WTC11 (cell line): Measurements from ENCODE around the gene PAK1. TPM values are rescaled to one million over a fixed set of nuclear protein-coding genes. Genes with fewer than 3 reads are reported as not detected.

Experiments
- ATAC-seq: fragments of 200-7000 bp; cut with Tn5 transposase; 2 replicates; pipeline ENCODE4 v1.10.0; 2021; ENCODE audit warnings: mild to moderate bottlenecking, moderate library complexity
- CTCF ChIA-PET: fragments of 300-600 bp; sonication (Branson Sonifier 250); formaldehyde crosslinking; loops from one replicate; lab custom pipeline; 2021; ENCODE audit warnings: antibody characterized with exemption; lab: Charles Lee
- POLR2A ChIA-PET: fragments of 350-600 bp; sonication (Branson Sonifier 250); formaldehyde crosslinking; loops from one replicate; lab custom pipeline; 2021; ENCODE audit warnings: antibody characterized with exemption; lab: Charles Lee
- DNase-seq: peaks from one replicate; pipeline ENCODE4 v3.0.0; 2021; ENCODE audit warnings: low spot score
- H3K27ac Mint-ChIP-seq: 2 replicates; pipeline ENCODE4 v1.8.0; 2021; ENCODE audit warnings: mixed read lengths
- H3K27me3 Mint-ChIP-seq: 2 replicates; pipeline ENCODE4 v1.8.0; 2021; ENCODE audit warnings: low read depth, mild to moderate bottlenecking, moderate library complexity, mixed read lengths
- H3K36me3 Mint-ChIP-seq: 2 replicates; pipeline ENCODE4 v1.8.0; 2021; ENCODE audit warnings: mixed read lengths
- H3K4me1 Mint-ChIP-seq: 2 replicates; pipeline ENCODE4 v1.8.0; 2022; ENCODE audit warnings: mixed read lengths
- H3K4me3 Mint-ChIP-seq: 2 replicates; pipeline ENCODE4 v1.8.0; 2021; ENCODE audit warnings: mild to moderate bottlenecking, moderate library complexity, mixed read lengths
- H3K9me3 Mint-ChIP-seq: 2 replicates; pipeline ENCODE4 v1.8.0; 2021; ENCODE audit warnings: mixed read lengths
- CREM ChIP-seq: sonication (generic); formaldehyde crosslinking; IDR thresholded peaks from 2 replicates; pipeline ENCODE4 v1.8.1; 2022; ENCODE audit warnings: mild to moderate bottlenecking, missing genetic modification reagents, moderate library complexity
- EMX1 ChIP-seq: fragments of 250-450 bp; sonication (Bioruptor Pico); IDR thresholded peaks from 2 replicates; pipeline ENCODE4 v1.8.0; 2021; ENCODE audit warnings: mild to moderate bottlenecking
- FOXP1 ChIP-seq: sonication (generic); formaldehyde crosslinking; IDR thresholded peaks from 2 replicates; pipeline ENCODE4 v1.8.0; 2022; ENCODE audit warnings: missing genetic modification reagents, mild to moderate bottlenecking, moderate library complexity, borderline replicate concordance
- GTF2I ChIP-seq: fragments of 250-450 bp; sonication (Bioruptor Pico); conservative IDR thresholded peaks from 2 replicates; pipeline ENCODE4 v1.4.0; 2021; ENCODE audit warnings: mild to moderate bottlenecking
- JUN ChIP-seq: sonication (generic); formaldehyde crosslinking; IDR thresholded peaks from 2 replicates; pipeline ENCODE4 v1.8.0; 2023; ENCODE audit warnings: mild to moderate bottlenecking, missing genetic modification reagents
- MLX ChIP-seq: sonication (generic); formaldehyde crosslinking; IDR thresholded peaks from 2 replicates; pipeline ENCODE4 v1.8.1; 2023; ENCODE audit warnings: mild to moderate bottlenecking, missing genetic modification reagents, moderate library complexity
- NFATC4 ChIP-seq: fragments of 250-450 bp; sonication (Bioruptor Pico); IDR thresholded peaks from 2 replicates; pipeline ENCODE4 v1.9.0; 2021; ENCODE audit warnings: mild to moderate bottlenecking
- NFYB ChIP-seq: sonication (generic); formaldehyde crosslinking; conservative IDR thresholded peaks from 2 replicates; pipeline ENCODE4 v1.8.0; 2022; ENCODE audit warnings: low read depth, missing genetic modification reagents
- NR1H2 ChIP-seq: sonication (generic); formaldehyde crosslinking; IDR thresholded peaks from 2 replicates; pipeline ENCODE4 v1.9.0; 2021; ENCODE audit warnings: mild to moderate bottlenecking, moderate library complexity, missing genetic modification reagents
- NR3C1 ChIP-seq: sonication (generic); formaldehyde crosslinking; conservative IDR thresholded peaks from 2 replicates; pipeline ENCODE4 v1.8.1; 2023; ENCODE audit warnings: low read depth, mild to moderate bottlenecking, missing genetic modification reagents
- PRRX2 ChIP-seq: fragments of 250-450 bp; sonication (Bioruptor Pico); IDR thresholded peaks from 2 replicates; pipeline ENCODE4 v1.8.0; 2021; ENCODE audit warnings: mild to moderate bottlenecking
- RORB ChIP-seq: fragments of 250-450 bp; sonication (Bioruptor Pico); IDR thresholded peaks from 2 replicates; pipeline ENCODE4 v1.9.0; 2021; ENCODE audit warnings: mild to moderate bottlenecking
- TCF7 ChIP-seq: sonication (generic); formaldehyde crosslinking; IDR thresholded peaks from 2 replicates; pipeline ENCODE4 v1.8.0; 2022; ENCODE audit warnings: mild to moderate bottlenecking, low read depth, missing genetic modification reagents, moderate library complexity
- TEAD4 ChIP-seq: sonication (generic); formaldehyde crosslinking; IDR thresholded peaks from 2 replicates; pipeline ENCODE4 v1.8.0; 2022; ENCODE audit warnings: mild to moderate bottlenecking, missing genetic modification reagents
- ZBTB21 ChIP-seq: sonication (generic); formaldehyde crosslinking; IDR thresholded peaks from 2 replicates; pipeline ENCODE4 v1.8.1; 2023; ENCODE audit warnings: mild to moderate bottlenecking, missing genetic modification reagents, borderline replicate concordance
- ZBTB43 ChIP-seq: sonication (generic); formaldehyde crosslinking; IDR thresholded peaks from 2 replicates; pipeline ENCODE4 v1.8.1; 2023; ENCODE audit warnings: mild to moderate bottlenecking, missing genetic modification reagents
- ZNF121 ChIP-seq: sonication (generic); formaldehyde crosslinking; IDR thresholded peaks from 2 replicates; pipeline ENCODE4 v1.8.0; 2023; ENCODE audit warnings: missing genetic modification reagents
- ZNF138 ChIP-seq: sonication (generic); formaldehyde crosslinking; conservative IDR thresholded peaks from 2 replicates; pipeline ENCODE4 v1.8.1; 2022; ENCODE audit warnings: mild to moderate bottlenecking, moderate library complexity, missing genetic modification reagents
- ZNF671 ChIP-seq: fragments of 250-450 bp; sonication (Bioruptor Pico); IDR thresholded peaks from 2 replicates; pipeline ENCODE4 v1.8.0; 2021; ENCODE audit warnings: mild to moderate bottlenecking
- total RNA-seq: library from RNA; stranded (reverse); gene quantifications from 3 replicates; pipeline ENCODE4 v1.2.3, GENCODE V29; 2021
- TF ChIP-seq, protein P1 (sequence below): fragments of 250-450 bp; sonication (Bioruptor Pico); IDR thresholded peaks from 2 replicates; pipeline ENCODE4 v1.9.0; 2021; ENCODE audit warnings: mild to moderate bottlenecking, borderline replicate concordance
- TF ChIP-seq, protein P2 (sequence below): sonication (generic); formaldehyde crosslinking; IDR thresholded peaks from 2 replicates; pipeline ENCODE4 v1.8.1; 2022; ENCODE audit warnings: mild to moderate bottlenecking, missing genetic modification reagents, moderate library complexity, borderline replicate concordance
- TF ChIP-seq, protein P3 (sequence below): fragments of 250-450 bp; sonication (Bioruptor Pico); IDR thresholded peaks from 2 replicates; pipeline ENCODE4 v1.9.0; 2021; ENCODE audit warnings: mild to moderate bottlenecking
- TF ChIP-seq, protein P4 (sequence below): sonication (generic); formaldehyde crosslinking; IDR thresholded peaks from 2 replicates; pipeline ENCODE4 v1.8.1; 2022; ENCODE audit warnings: missing genetic modification reagents, borderline replicate concordance
- TF ChIP-seq, protein P5 (sequence below): sonication (generic); formaldehyde crosslinking; IDR thresholded peaks from 2 replicates; pipeline ENCODE4 v1.8.0; 2022; ENCODE audit warnings: mild to moderate bottlenecking, missing genetic modification reagents
- TF ChIP-seq, protein P6 (sequence below): sonication (generic); formaldehyde crosslinking; IDR thresholded peaks from 2 replicates; pipeline ENCODE4 v1.8.1; 2022; ENCODE audit warnings: mild to moderate bottlenecking, moderate library complexity, missing genetic modification reagents

Gene PAK1
- total RNA-seq, 1 experiment from 2014 or later = 160 TPM

DNA sequence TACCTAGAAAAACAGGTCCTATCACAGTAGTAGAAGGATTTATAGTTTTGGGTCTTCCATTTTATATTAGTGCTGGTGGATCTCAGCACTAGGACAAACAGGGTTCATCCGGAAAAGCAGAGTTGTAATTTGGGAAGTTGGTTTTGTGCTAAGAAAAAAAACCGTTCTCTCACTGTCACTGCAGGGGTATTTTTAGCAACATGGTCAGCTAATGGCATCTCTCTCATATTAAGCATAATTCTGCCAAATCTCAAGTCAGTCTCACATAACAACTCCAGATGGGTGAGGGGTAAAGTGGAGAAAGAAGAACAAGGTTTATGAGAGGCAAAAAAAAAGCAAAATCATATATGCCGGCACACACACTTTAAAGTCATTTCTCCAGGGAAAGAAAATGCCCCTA is 120.8 kb downstream of the PAK1 start (continued):
- TF ChIP-seq NFATC4 (CRISPR knock-in tag) = no peak
- TF ChIP-seq GTF2I (CRISPR knock-in tag) = no peak
- TF ChIP-seq RORB (CRISPR knock-in tag) = no peak
- TF ChIP-seq, protein P1, sequence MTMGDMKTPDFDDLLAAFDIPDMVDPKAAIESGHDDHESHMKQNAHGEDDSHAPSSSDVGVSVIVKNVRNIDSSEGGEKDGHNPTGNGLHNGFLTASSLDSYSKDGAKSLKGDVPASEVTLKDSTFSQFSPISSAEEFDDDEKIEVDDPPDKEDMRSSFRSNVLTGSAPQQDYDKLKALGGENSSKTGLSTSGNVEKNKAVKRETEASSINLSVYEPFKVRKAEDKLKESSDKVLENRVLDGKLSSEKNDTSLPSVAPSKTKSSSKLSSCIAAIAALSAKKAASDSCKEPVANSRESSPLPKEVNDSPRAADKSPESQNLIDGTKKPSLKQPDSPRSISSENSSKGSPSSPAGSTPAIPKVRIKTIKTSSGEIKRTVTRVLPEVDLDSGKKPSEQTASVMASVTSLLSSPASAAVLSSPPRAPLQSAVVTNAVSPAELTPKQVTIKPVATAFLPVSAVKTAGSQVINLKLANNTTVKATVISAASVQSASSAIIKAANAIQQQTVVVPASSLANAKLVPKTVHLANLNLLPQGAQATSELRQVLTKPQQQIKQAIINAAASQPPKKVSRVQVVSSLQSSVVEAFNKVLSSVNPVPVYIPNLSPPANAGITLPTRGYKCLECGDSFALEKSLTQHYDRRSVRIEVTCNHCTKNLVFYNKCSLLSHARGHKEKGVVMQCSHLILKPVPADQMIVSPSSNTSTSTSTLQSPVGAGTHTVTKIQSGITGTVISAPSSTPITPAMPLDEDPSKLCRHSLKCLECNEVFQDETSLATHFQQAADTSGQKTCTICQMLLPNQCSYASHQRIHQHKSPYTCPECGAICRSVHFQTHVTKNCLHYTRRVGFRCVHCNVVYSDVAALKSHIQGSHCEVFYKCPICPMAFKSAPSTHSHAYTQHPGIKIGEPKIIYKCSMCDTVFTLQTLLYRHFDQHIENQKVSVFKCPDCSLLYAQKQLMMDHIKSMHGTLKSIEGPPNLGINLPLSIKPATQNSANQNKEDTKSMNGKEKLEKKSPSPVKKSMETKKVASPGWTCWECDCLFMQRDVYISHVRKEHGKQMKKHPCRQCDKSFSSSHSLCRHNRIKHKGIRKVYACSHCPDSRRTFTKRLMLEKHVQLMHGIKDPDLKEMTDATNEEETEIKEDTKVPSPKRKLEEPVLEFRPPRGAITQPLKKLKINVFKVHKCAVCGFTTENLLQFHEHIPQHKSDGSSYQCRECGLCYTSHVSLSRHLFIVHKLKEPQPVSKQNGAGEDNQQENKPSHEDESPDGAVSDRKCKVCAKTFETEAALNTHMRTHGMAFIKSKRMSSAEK (CRISPR knock-in tag) = no peak
- TF ChIP-seq, protein P2, sequence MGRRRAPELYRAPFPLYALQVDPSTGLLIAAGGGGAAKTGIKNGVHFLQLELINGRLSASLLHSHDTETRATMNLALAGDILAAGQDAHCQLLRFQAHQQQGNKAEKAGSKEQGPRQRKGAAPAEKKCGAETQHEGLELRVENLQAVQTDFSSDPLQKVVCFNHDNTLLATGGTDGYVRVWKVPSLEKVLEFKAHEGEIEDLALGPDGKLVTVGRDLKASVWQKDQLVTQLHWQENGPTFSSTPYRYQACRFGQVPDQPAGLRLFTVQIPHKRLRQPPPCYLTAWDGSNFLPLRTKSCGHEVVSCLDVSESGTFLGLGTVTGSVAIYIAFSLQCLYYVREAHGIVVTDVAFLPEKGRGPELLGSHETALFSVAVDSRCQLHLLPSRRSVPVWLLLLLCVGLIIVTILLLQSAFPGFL (CRISPR knock-in tag) = no peak
- TF ChIP-seq TCF7 = no peak

DNA sequence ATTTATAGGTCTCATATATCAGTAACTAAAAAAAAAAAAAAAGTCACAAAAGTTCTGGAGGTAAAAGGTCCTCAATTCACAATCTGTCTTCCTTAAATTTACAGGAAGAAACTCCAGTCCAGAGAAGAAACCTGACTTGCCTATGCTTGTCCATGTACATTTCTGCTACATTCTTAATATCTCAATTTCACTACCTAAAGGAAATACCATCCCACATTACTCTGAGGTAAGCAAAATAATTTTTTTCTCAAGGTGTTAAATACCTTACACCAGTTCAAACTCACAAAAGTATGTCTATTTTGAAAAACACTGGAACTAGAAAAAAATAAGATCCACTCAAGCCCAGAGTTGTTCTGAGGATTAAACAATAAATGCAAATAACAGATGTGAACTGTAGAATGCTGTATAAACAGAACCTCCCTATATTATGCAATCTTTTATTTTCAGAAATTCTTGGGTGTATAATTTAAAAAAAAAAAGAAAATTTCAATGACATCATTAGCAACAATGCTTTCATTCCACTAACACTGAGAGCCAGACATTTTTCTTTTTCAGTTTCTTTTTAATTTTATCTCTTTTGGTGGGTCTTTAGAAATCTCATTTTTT is 122.5 kb downstream of the PAK1 start:
- no peak overlapping the region for H3K4me3 Mint-ChIP-seq
- ChIA-PET POLR2A (no interaction called here), CTCF (no interaction called here)
- H3K36me3 Mint-ChIP-seq = peaks cover 26% of the 10 kb centered on the region
- H3K27ac Mint-ChIP-seq = no peak overlapping the region
- no peak for ATAC-seq
- TF ChIP-seq ZBTB43 (CRISPR knock-in tag) = no peak
- TF ChIP-seq NR1H2 (CRISPR knock-in tag) = no peak
- no peak for TF ChIP-seq ZBTB21
- TF ChIP-seq ZNF138 (CRISPR knock-in tag) = no peak
- no peak for TF ChIP-seq JUN
- TF ChIP-seq FOXP1 (CRISPR knock-in tag) = no peak
- no peak for TF ChIP-seq NR3C1 (CRISPR knock-in tag)
- TF ChIP-seq, protein P3, sequence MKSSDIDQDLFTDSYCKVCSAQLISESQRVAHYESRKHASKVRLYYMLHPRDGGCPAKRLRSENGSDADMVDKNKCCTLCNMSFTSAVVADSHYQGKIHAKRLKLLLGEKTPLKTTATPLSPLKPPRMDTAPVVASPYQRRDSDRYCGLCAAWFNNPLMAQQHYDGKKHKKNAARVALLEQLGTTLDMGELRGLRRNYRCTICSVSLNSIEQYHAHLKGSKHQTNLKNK = no peak
- TF ChIP-seq ZNF121 (CRISPR knock-in tag) = no peak
- no peak for TF ChIP-seq ZNF671 (CRISPR knock-in tag)
- DNase-seq = no peak
- H3K27me3 Mint-ChIP-seq = no peaks in the 10 kb centered on the region
- no peaks in the 10 kb centered on the region for H3K4me1 Mint-ChIP-seq
- no peaks in the 10 kb centered on the region for H3K9me3 Mint-ChIP-seq

DNA sequence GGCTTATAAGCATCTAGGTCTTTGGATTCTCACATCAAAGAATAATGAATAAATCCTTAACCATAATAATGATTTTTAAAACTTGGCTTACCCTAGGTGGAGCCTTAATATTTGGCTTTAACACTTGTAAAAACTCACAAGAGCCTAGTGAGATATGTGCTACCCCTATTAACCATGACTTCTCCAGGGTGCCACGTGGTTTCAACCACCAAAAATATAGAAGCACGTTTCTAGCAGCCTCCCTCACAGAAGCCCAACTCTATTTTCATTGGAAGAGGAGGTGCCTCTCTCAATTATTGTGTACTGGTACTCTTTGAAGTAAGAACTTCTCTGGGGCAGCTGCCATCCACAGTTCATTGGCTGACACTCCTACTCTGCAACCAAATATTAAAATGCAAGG is 125.9 kb downstream of the PAK1 start:
- ChIA-PET POLR2A (no interaction called here), CTCF (no interaction called here)
- ATAC-seq = no peak
- DNase-seq = no peak
- Mint-ChIP-seq H3K4me1 (no peaks in the 10 kb centered on the region), H3K27ac (no peak overlapping the region), H3K36me3 (peaks cover 44% of the 10 kb centered on the region), H3K27me3 (no peaks in the 10 kb centered on the region), H3K9me3 (no peaks in the 10 kb centered on the region), H3K4me3 (no peak overlapping the region)
- TF ChIP-seq EMX1 (CRISPR knock-in tag) (no peak), MLX (CRISPR knock-in tag) (no peak), NR1H2 (CRISPR knock-in tag) (no peak), TEAD4 (CRISPR knock-in tag) (no peak), NFYB (CRISPR knock-in tag) (no peak), PRRX2 (CRISPR knock-in tag) (no peak), CREM (no peak), ZNF671 (CRISPR knock-in tag) (no peak)
- TF ChIP-seq, protein P4, sequence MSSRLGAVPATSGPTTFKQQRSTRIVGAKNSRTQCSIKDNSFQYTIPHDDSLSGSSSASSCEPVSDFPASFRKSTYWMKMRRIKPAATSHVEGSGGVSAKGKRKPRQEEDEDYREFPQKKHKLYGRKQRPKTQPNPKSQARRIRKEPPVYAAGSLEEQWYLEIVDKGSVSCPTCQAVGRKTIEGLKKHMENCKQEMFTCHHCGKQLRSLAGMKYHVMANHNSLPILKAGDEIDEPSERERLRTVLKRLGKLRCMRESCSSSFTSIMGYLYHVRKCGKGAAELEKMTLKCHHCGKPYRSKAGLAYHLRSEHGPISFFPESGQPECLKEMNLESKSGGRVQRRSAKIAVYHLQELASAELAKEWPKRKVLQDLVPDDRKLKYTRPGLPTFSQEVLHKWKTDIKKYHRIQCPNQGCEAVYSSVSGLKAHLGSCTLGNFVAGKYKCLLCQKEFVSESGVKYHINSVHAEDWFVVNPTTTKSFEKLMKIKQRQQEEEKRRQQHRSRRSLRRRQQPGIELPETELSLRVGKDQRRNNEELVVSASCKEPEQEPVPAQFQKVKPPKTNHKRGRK (CRISPR knock-in tag) = no peak
- TF ChIP-seq, protein P5, sequence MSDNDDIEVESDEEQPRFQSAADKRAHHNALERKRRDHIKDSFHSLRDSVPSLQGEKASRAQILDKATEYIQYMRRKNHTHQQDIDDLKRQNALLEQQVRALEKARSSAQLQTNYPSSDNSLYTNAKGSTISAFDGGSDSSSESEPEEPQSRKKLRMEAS (CRISPR knock-in tag) = no peak
- TF ChIP-seq, protein P6, sequence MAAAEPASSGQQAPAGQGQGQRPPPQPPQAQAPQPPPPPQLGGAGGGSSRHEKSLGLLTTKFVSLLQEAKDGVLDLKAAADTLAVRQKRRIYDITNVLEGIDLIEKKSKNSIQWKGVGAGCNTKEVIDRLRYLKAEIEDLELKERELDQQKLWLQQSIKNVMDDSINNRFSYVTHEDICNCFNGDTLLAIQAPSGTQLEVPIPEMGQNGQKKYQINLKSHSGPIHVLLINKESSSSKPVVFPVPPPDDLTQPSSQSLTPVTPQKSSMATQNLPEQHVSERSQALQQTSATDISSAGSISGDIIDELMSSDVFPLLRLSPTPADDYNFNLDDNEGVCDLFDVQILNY = no peak
